SU-DHL-6 (cell line): ENCODE data around the gene CACNA1B.

Source experiments
- EZH2phosphoT487 ChIP-seq: fragments of 200-600 bp; sonication (generic), shearing (Covaris generic); conservative IDR thresholded peaks from 2 replicates; pipeline ENCODE4 v1.6.1; 2018; ENCODE audit warnings: mild to moderate bottlenecking, antibody characterized with exemption, low read length, moderate library complexity, mixed read lengths
- TF ChIP-seq, protein P1 (sequence below): fragments of 200-600 bp; sonication (generic); IDR thresholded peaks from one replicate; pipeline ENCODE4 v1.5.1; 2017; ENCODE audit warnings: antibody characterized with exemption, mild to moderate bottlenecking, low read length, moderate library complexity; ENCODE audit not compliant: insufficient read depth, poor library complexity, severe bottlenecking

DNA sequence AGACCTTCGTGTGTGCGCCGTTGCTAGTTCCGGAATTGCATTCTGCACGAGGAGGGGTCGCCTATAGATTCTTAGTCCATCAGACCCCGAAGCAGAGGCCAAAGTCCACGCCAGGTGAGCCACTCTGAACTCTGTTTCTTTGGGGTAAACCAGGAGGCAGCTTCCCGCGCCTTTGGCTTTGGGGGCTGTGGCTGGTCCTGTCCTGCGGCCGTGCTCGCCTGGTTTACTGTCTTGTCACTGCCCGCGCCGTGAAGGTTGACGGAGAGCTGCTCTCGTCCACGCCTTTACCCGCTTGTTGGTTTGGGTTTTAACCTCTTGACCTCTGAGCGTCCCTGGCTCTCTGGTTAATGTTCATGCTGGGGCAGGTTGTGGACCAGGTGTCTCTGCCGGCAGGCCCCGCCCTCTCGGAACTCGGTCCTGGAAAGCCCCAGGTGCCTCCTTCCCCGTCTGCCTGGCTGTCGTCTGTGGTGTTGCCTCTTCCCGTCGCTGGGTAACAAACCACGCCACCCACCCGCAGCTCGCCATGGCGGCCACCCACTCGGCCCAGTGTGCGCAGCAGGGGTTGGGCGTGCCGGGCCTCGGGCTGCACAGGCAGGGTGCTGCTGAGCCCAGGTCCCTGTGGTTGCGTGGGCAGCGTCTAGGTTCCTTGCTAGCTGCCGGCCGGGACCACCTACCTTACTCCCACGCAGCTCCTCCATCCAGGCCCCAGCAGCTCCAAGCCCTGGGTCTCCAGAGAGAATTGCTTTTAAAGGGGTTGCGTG lies 44.6 kb upstream of the CACNA1B start:
- TF ChIP-seq, protein P1, sequence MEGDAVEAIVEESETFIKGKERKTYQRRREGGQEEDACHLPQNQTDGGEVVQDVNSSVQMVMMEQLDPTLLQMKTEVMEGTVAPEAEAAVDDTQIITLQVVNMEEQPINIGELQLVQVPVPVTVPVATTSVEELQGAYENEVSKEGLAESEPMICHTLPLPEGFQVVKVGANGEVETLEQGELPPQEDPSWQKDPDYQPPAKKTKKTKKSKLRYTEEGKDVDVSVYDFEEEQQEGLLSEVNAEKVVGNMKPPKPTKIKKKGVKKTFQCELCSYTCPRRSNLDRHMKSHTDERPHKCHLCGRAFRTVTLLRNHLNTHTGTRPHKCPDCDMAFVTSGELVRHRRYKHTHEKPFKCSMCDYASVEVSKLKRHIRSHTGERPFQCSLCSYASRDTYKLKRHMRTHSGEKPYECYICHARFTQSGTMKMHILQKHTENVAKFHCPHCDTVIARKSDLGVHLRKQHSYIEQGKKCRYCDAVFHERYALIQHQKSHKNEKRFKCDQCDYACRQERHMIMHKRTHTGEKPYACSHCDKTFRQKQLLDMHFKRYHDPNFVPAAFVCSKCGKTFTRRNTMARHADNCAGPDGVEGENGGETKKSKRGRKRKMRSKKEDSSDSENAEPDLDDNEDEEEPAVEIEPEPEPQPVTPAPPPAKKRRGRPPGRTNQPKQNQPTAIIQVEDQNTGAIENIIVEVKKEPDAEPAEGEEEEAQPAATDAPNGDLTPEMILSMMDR, result no peak
- no peak for TF ChIP-seq EZH2phosphoT487
